HG02884 (cell line): ENCODE data around the gene CCL2.

Experiments used
- ATAC-seq: cut with Tn5 transposase; IDR thresholded peaks from one replicate; pipeline ENCODE4 v1.9.1; 2021; ENCODE audit warnings: mild to moderate bottlenecking, moderate library complexity; ENCODE audit not compliant: unreplicated experiment

The CCL2 gene

DNA sequence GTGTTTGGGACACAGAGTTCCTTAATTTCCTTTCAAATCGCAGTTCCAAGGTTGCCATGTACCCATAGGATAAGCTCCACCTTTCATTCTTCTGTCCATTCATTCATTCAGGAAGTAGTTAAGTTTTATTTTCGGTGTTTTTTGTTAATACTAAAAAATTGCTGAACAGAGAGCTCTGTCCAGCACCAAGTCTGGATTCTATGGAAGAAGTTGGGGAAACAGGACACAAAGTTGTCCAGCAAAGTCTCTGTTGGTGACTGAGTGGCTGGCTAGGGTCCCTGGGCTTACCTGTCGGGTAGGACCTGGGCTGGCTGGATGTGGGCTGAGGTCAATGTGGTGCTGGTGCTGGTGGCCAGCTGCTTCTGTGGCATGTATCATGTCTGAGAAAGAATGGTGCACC, 17.6 kb upstream of the CCL2 start:
- no peak for ATAC-seq

- no peak for ATAC-seq
Measured at GRCh38 chr17:34241062-34241461, 14.0 kb upstream of the CCL2 start.

DNA sequence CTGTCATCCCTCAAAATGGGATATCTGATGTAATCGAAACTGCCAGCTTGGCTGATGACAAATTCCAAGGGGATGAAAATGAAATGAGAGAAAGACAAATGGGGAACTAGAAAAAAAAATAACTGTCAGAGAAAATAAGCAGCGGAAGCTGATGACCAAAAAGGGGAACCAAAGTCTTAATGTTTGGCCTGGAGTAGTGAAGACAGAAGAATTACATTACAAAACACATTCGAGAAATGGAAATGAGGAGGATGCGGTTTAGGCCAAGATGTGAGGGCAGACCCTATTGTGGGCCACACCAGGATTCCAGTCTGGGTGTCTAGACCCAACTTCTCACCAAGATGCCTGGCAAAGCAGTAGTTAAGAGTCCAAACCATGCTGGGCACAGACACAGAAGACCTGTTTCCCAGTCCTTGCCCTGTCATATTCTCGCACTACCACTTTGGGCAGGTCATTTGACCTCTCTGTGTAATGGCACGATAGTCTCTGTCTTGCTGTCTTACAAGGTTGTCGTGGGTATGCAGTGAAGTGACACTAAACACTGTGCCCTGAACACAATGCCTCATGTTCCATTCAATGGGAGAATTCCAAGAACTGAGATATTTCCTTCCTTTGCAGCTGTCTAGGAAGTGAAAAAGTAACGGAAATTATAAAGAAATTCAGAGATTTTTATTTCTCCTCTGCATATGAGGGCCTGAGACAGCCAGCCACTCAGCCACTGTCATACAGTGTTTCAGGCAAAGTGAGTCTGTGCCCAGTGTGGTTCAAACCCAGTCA, 12.3 kb upstream of the CCL2 start:
- ATAC-seq = no peak

- no peak for ATAC-seq
Measured at GRCh38 chr17:34243364-34244320, 11.4 kb upstream of the CCL2 start.

GRCh38 chr17:34245351-34245905, 9.7 kb upstream of the CCL2 start:
- ATAC-seq = no peak

GRCh38 chr17:34246446-34246845, 8.6 kb upstream of the CCL2 start:
- ATAC-seq = no peak

GRCh38 chr17:34246881-34247280, 8.2 kb upstream of the CCL2 start:
- no peak for ATAC-seq

DNA sequence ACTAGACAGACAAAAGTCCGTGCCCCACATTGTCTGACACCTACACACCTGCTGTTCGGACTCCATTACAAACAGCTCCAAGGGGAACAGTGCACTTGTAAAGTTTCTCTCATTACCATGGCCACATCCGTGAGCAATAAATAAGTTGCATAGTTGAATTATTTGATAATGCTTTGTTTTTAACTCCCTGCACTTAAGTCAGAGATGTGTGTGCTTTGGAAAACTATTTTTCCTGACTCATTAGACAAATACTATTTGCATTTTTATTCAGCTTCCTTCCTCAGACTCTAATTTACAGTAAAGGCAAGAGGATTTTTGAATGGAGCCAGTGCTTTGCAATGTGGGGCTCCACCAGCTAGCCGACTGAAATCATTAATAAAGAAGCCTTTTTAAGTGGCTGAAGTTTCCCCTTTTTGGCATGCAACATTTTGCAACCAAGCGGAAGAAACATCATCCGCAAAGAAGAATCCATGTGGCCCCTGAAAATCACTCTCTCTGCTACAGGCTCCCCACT, 6.5 kb upstream of the CCL2 start:
- no peak for ATAC-seq

DNA sequence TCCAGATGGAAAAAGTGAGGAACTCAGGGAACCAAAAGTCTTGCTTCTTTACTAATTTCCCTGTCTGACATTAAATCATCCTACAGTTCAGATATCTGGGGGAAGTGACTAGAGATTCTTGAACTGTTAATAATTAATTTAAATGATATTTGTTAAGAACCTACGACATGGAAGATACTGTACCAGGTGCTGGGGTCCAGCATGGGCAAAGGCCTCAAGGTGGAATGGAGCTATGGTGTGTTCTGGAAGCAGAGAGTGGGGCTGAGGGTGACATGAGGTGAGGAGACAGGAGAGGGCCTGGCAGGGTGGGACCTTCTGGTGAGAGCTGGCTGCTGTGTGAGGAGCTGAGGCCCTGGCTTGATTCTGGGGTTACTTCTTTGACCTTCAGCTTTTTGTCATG, 6.0 kb upstream of the CCL2 start:
- ATAC-seq = no peak

- ATAC-seq = no peak
Measured at GRCh38 chr17:34249478-34249877, 5.6 kb upstream of the CCL2 start.

DNA sequence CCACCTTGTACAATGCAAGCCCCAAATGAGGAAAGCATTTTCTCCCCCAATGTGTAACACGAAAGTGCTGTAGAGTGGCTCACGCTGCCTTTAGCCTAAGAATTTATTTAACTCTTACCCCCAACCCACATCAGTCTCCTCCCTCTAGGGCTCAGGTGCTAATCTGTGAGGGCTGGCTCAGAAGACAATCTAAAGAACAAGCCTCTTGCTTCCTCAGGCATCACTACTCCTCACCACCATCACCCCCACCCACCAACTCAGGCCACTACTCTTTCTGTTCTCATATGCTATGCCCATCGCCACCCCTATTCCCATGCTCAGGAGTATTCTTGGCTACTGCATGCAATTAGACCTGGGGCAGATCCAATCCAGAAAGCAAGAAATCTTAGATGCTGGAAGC, 3.9 kb upstream of the CCL2 start:
- no peak for ATAC-seq

DNA sequence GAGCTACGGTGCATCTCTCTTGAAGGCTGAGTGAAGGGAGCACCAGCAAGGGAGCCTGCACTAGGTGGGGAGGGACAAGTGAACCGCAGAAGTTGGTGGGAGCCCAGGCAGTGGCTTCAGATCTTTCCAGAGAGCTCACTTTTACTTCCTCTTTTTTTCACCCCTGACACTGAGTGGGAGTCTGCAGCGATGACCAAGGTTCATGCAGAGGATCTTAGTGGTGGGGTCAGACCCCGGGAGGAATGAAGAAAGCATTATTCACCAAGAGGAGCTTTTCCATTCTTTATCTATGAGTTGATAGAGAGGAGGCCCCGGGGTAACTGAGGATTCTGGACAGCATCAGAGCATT, 3.0 kb upstream of the CCL2 start:
- ATAC-seq = no peak

GRCh38 chr17:34252444-34253138, 2.5 kb upstream of the CCL2 start:
- no peak for ATAC-seq

DNA sequence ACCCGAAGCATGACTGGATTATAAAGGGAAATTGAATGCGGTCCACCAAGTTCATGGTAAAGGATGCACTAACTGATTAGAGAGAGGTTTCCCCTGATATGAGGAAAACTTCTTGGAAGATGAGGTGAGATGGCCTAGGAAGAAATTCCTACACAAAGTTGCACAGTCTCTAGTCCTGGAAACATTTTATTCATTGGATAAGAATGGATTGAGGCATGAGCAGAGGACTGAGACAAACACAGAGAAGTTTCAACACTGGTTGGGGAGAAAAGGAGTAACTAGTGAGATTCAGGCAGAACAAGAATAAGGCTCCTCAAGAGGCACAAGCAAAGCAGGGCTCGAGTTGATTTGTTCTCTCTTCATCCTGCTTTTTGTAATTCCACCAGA, 2.0 kb upstream of the CCL2 start:
- ATAC-seq = no peak

DNA sequence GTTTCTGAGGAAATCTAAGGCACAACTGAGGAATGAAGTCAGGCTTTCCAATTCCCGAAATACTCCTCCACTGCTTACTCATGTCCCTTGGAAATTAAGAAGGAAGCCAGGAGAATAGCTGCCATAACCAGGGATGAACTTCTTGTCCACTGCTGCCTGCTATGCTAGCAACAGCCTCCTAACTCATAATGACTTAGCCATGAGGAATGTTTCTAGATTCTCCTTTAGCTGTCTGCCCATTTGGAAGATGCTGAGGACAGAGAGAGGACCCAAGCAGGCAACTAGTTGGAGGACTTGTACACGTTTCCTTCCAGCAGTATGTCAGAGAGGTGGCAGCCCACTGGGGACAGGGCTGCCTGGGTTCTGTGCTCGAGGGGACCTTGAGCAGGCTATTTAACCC, 939 bp upstream of the CCL2 start:
- no peak for ATAC-seq

- ATAC-seq = no peak
Measured at GRCh38 chr17:34255381-34255732, 272 bp downstream of the CCL2 start.

DNA sequence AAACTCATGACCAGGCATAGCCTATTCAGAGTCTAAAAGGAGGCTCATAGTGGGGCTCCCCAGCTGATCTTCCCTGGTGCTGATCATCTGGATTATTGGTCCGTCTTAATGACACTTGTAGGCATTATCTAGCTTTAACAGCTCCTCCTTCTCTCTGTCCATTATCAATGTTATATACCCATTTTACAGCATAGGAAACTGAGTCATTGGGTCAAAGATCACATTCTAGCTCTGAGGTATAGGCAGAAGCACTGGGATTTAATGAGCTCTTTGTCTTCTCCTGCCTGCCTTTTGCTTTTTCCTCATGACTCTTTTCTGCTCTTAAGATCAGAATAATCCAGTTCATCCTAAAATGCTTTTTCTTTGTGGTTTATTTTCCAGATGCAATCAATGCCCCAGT, 756 bp downstream of the CCL2 start:
- no peak for ATAC-seq

GRCh38 chr17:34257299-34257985, 2.4 kb downstream of the CCL2 start:
- no peak for ATAC-seq

DNA sequence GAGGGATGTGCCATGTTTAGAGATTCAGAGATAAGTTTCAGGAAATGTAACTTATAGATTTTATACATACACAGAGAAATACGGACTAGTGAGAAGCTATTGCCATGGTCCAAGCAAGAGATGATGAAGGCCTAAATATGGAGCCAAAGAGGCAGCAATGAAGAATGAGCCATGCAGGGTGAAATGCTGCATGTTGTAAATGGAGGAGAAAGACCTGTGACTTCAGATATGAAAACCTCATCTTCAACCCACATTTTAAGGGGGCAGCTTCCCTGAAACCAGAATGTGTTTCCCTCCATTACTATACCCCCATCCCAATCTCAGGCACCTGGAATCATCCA, 2.9 kb downstream of the CCL2 start:
- no peak for ATAC-seq

GRCh38 chr17:34259146-34259545, 4.1 kb downstream of the CCL2 start:
- no peak for ATAC-seq

- no peak for ATAC-seq
Measured at GRCh38 chr17:34260861-34261260, 5.8 kb downstream of the CCL2 start.
